HEK293T (cell line): Measurements from ENCODE around the gene BEST4.

Experiments
- CTCF ChIA-PET: fragments of 350-600 bp; formaldehyde crosslinking; extraction: SDS; loops from one replicate; lab custom pipeline; 2021; ENCODE audit warnings: antibody characterized with exemption, inconsistent platforms; lab: Yijun Ruan, JAX
- POLR2A ChIA-PET: fragments of 350-600 bp; formaldehyde crosslinking; extraction: SDS; loops from one replicate; lab custom pipeline; 2020; ENCODE audit warnings: antibody characterized with exemption, inconsistent platforms; lab: Yijun Ruan, JAX
- DNase-seq: peaks from one replicate; pipeline ENCODE4 v3.0.0; 2012; ENCODE audit warnings: mixed read lengths; ENCODE audit errors: extremely low spot score
- ARNT ChIP-seq: fragments of 450-650 bp; IDR thresholded peaks from 2 replicates; pipeline ENCODE4 v1.6.1; 2017; ENCODE audit warnings: mild to moderate bottlenecking
- BHLHE40 ChIP-seq: fragments of 450-650 bp; IDR thresholded peaks from 2 replicates; pipeline ENCODE4 v1.6.1; 2016; ENCODE audit warnings: mild to moderate bottlenecking, moderate library complexity, borderline replicate concordance
- CTBP1 ChIP-seq: fragments of 450-650 bp; IDR thresholded peaks from 2 replicates; pipeline ENCODE4 v1.6.1; 2016; ENCODE audit warnings: borderline replicate concordance
- ELF4 ChIP-seq: fragments of 450-650 bp; IDR thresholded peaks from 2 replicates; pipeline ENCODE4 v1.6.1; 2017; ENCODE audit warnings: antibody characterized with exemption
- FOXA1 ChIP-seq: fragments of 450-650 bp; IDR thresholded peaks from 2 replicates; pipeline ENCODE4 v1.6.1; 2016; ENCODE audit warnings: mild to moderate bottlenecking
- FOXK2 ChIP-seq: fragments of 450-650 bp; IDR thresholded peaks from 2 replicates; pipeline ENCODE4 v1.6.1; 2016; ENCODE audit warnings: mild to moderate bottlenecking
- FOXM1 ChIP-seq: fragments of 450-650 bp; IDR thresholded peaks from 2 replicates; pipeline ENCODE4 v1.6.1; 2017; ENCODE audit warnings: mild to moderate bottlenecking, borderline replicate concordance
- HDGF ChIP-seq: fragments of 450-650 bp; IDR thresholded peaks from 2 replicates; pipeline ENCODE4 v1.6.1; 2017; ENCODE audit warnings: antibody characterized with exemption, borderline replicate concordance
- L3MBTL2 ChIP-seq: fragments of 450-650 bp; conservative IDR thresholded peaks from 2 replicates; pipeline ENCODE4 v1.6.1; 2016; ENCODE audit warnings: mild to moderate bottlenecking
- LEF1 ChIP-seq: fragments of 450-650 bp; IDR thresholded peaks from 2 replicates; pipeline ENCODE4 v1.6.1; 2017; ENCODE audit warnings: mild to moderate bottlenecking, borderline replicate concordance
- NFRKB ChIP-seq: fragments of 450-650 bp; IDR thresholded peaks from 2 replicates; pipeline ENCODE4 v1.6.1; 2016; ENCODE audit warnings: mild to moderate bottlenecking, moderate library complexity
- SP1 ChIP-seq: fragments of 450-650 bp; IDR thresholded peaks from 2 replicates; pipeline ENCODE4 v1.6.1; 2017
- SUZ12 ChIP-seq: fragments of 450-650 bp; IDR thresholded peaks from 2 replicates; pipeline ENCODE4 v1.6.1; 2016; ENCODE audit warnings: mild to moderate bottlenecking
- TARDBP ChIP-seq: fragments of 450-650 bp; IDR thresholded peaks from 2 replicates; pipeline ENCODE4 v1.6.1; 2016
- ZNF384 ChIP-seq: fragments of 450-650 bp; IDR thresholded peaks from 2 replicates; pipeline ENCODE4 v1.6.1; 2016
- TF ChIP-seq, protein P1 (sequence below): fragments of 450-650 bp; IDR thresholded peaks from 2 replicates; pipeline ENCODE4 v1.6.1; 2016

The BEST4 gene

GRCh38 chr1:44830900-44831304 is 42.9 kb upstream of the BEST4 start:
- no peak for DNase-seq
- TF ChIP-seq CTBP1 (no peak), FOXM1 (no peak), L3MBTL2 (no peak), FOXK2 (no peak), LEF1 (no peak), ELF4 (no peak), SUZ12 (no peak), HDGF (no peak), ARNT (no peak), NFRKB (no peak), FOXA1 (no peak), BHLHE40 (no peak), ZNF384 (no peak), TARDBP (no peak)
- TF ChIP-seq, protein P1, sequence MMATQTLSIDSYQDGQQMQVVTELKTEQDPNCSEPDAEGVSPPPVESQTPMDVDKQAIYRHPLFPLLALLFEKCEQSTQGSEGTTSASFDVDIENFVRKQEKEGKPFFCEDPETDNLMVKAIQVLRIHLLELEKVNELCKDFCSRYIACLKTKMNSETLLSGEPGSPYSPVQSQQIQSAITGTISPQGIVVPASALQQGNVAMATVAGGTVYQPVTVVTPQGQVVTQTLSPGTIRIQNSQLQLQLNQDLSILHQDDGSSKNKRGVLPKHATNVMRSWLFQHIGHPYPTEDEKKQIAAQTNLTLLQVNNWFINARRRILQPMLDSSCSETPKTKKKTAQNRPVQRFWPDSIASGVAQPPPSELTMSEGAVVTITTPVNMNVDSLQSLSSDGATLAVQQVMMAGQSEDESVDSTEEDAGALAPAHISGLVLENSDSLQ: no peak
- CTCF ChIA-PET: interaction anchor here (0.7 kb wide), 1 partner anchor 472 kb away, joined by 3 read pairs; no protein-coding TSS in a partner anchor
- POLR2A ChIA-PET: interaction anchor here (0.9 to 5.1 kb wide), 6 partner anchors 10 to 661 kb away, joined by 3 to 34 read pairs (median 3); partner anchors contain the start of genes EIF2B3, PTCH2, RPS8 and TESK2

DNA sequence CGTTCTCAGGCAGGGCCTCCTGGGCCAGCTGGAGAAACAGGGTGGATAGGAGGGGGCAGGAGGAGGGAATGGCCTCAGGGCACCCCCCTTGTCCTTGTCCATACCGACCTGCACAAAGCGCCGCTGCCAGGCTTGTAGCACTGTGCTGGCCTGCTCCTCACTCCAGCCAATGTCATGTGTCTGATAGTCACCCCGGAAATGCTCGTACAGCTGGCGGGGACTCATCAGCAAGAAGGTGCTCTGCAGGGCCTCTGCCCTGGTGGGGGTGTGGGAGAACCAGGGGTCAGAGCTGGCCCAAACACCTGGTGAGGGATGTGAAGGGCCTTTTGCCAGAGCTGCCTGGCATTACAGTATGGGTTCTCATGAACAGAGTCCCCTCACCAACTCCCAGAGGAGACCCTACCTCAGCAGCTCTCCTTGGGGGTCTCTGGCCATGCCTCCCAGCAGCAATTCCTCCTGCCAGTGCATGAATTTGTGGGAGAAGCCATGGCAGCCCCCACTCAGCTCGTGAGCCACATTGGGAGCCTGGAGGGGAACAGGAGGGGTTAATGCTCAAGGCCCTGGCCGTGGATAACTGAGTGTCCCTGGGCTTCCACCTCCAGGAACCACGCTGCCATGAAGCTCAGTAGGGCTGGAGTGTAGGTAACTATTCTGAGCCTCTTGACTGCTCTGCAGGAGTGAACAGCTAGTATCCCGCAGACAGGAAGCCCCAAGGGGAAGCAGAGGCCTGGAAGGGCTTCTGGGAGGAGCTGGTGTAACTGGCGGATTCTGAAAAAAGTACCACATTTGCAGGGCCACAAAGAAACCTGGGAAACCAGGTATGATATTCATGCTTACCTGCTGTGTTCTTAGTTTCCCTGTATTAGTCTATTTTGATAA is 41.8 kb upstream of the BEST4 start:
- TF ChIP-seq HDGF: no peak
- no peak for TF ChIP-seq CTBP1
- no peak for TF ChIP-seq ELF4
- CTCF ChIA-PET: interaction anchor here (1.2 to 1.3 kb wide), 2 partner anchors 9 to 49 kb away, joined by 3 read pairs; no protein-coding TSS in a partner anchor
- DNase-seq: no peak
- POLR2A ChIA-PET: interaction anchor here (1.0 to 5.1 kb wide), 2 partner anchors 9 to 30 kb away, joined by 3 to 34 read pairs; partner anchors contain the start of gene PLK3

GRCh38 chr1:44828841-44829440 is 41.0 kb upstream of the BEST4 start:
- ChIA-PET CTCF (interaction anchor here (1.3 kb wide), 1 partner anchor 8 kb away, joined by 3 read pairs; no protein-coding TSS in a partner anchor), POLR2A (interaction anchor here (1.4 to 5.1 kb wide), 2 partner anchors 8 to 29 kb away, joined by 3 to 34 read pairs; partner anchors contain the start of gene PLK3)
- no peak for TF ChIP-seq L3MBTL2
- no peak for DNase-seq

DNA sequence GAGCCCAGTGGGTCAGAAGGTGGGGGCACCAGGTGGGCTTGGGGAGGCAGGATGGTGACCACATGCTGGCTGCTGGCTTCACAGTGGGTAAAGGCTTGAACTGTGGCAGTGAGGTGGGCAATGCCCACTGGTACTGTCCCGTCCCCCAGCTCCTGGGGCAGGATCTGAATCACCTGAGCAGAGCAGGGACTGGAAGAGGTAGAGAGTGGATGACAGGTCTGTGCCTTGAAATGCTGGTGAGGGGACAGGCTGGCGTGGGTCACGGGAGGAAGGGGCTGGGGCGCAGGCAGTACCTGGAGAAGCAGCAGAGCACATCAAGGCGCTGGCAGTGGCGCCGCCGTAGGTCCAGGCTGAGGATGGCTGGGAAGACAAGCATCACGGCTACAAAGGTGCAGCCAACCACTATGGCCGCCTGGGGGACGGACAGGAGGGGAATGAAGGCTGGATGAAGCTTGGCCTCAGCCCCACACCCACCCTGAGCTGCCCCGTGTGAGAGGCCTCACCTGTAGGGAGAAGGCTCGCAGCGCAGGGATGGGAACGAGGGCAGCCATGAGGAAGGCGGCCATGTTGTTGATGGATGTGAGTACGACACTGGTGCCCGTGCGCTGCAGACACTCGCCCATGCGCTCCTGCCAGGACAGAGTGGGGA is 40.2 kb upstream of the BEST4 start:
- TF ChIP-seq FOXK2 (no peak), NFRKB (no peak), ARNT (no peak)
- ChIA-PET POLR2A (interaction anchor here (1.4 to 5.1 kb wide), 3 partner anchors 8 to 475 kb away, joined by 3 to 34 read pairs (median 6); partner anchors contain the start of gene PLK3), CTCF (interaction anchor here (1.5 kb wide), 1 partner anchor 35 kb away, joined by 5 read pairs; no protein-coding TSS in a partner anchor)
- DNase-seq: no peak

- POLR2A ChIA-PET: interaction anchor here (0.7 to 1.8 kb wide), 3 partner anchors 27 to 476 kb away, joined by 3 to 6 read pairs (median 4); partner anchors contain the start of gene PLK3
- DNase-seq: no peak
- CTCF ChIA-PET: interaction anchor here (1.5 kb wide), 1 partner anchor 34 kb away, joined by 5 read pairs; no protein-coding TSS in a partner anchor
- TF ChIP-seq FOXM1: no peak
- no peak for TF ChIP-seq L3MBTL2
- no peak for TF ChIP-seq LEF1
- TF ChIP-seq, protein P1: no peak
- TF ChIP-seq SUZ12: no peak
- TF ChIP-seq ELF4: no peak
- TF ChIP-seq FOXA1: no peak
- no peak for TF ChIP-seq TARDBP
- no peak for TF ChIP-seq NFRKB
- no peak for TF ChIP-seq CTBP1
- no peak for TF ChIP-seq ZNF384
- TF ChIP-seq BHLHE40: no peak
- no peak for TF ChIP-seq HDGF
- no peak for TF ChIP-seq ARNT
- TF ChIP-seq SP1: no peak
- TF ChIP-seq FOXK2: no peak
These were observed 39.4 kb upstream of the BEST4 start for GRCh38 chr1:44827197-44828002.
